Colonic mucosa (tissue), 4 donors: ENCODE results near the gene CADM3. TPM values are rescaled to one million over a fixed set of nuclear protein-coding genes. Genes with fewer than 3 reads are reported as not detected.

Source experiments
- DNase-seq: peaks from one replicate; pipeline ENCODE4 v3.0.0-alpha.2; 2020
- H3K27ac ChIP-seq: fragments of 200-600 bp; one replicate; pipeline ENCODE4 v1.8.0; 2021
- H3K27me3 ChIP-seq: fragments of 200-600 bp; one replicate; pipeline ENCODE4 v1.8.0; 2021
- H3K36me3 ChIP-seq: fragments of 200-600 bp; one replicate; pipeline ENCODE4 v1.8.0; 2021
- H3K4me1 ChIP-seq: fragments of 200-600 bp; one replicate; pipeline ENCODE4 v1.8.0; 2021; ENCODE audit warnings: mild to moderate bottlenecking
- H3K4me3 ChIP-seq: fragments of 200-600 bp; one replicate; pipeline ENCODE4 v1.8.0; 2021
- H3K9ac ChIP-seq, 2 donors: one replicate each; pipeline ENCODE4 v1.7.0; 2013; ENCODE audit warnings: control low read depth in 2 of 2, low read depth in 2 of 2, low read length in 2 of 2
- H3K9me3 ChIP-seq: fragments of 200-600 bp; one replicate; pipeline ENCODE4 v1.8.0; 2021
- intact Hi-C: fragments of 100-400 bp; cut with DNase I; formaldehyde crosslinking; loops from one replicate; pipeline ENCODE4 v1.14.1; 2022
- total RNA-seq, 2 donors: library from RNA; stranded (reverse); fragmentation: NEBNext Ultra II Directional in 1 of 2; extraction: Animal tissue kit (Norgen Biotek cat#: 25700) in 1 of 2; gene quantifications; one replicate each; pipeline ENCODE4 v1.2.1, GENCODE V29; 2021
- TF ChIP-seq, protein P1 (sequence below): fragments of 200-600 bp; IDR thresholded peaks from one replicate; pipeline ENCODE4 v1.8.0; 2022; ENCODE audit warnings: antibody characterized with exemption, mild to moderate bottlenecking
- donor health status: healthy.
- donor health status: DM: no; HTN: no; CAD: no.
- donor health status: DM: no; HTN: no; CAD: no.

Gene CADM3
- total RNA-seq, 2 donors from 2014 or later: 2.7 to 8.7 TPM

DNA sequence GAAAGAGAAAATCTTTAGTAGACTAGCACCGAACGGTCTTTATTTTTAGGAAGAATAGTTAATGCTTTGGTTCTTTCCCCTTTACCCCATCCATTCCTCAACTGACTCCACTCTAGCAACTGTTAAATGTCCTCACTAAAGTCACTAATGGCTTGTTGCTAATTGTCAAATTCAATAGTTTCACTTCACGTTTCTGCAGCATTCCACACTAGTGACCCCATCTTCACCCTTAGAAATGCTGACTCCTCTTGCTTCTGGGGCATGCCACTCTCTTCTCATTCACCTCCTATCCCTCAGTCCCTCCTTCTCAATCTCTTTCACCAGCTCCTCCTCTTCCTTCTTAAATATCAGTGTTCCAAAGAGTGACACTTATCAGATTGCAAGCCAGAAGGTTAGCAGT lies 19.4 kb upstream of the CADM3 start:
- no peak overlapping the region for H3K9ac ChIP-seq
- intact Hi-C loops: no loop called here
- DNase-seq: no peak
- H3K4me3 ChIP-seq: no peak overlapping the region
- no peaks in the 10 kb centered on the region for H3K36me3 ChIP-seq
- no peaks in the 10 kb centered on the region for H3K27me3 ChIP-seq
- H3K9me3 ChIP-seq: no peaks in the 10 kb centered on the region
- H3K27ac ChIP-seq: no peak overlapping the region
- TF ChIP-seq, protein P1, sequence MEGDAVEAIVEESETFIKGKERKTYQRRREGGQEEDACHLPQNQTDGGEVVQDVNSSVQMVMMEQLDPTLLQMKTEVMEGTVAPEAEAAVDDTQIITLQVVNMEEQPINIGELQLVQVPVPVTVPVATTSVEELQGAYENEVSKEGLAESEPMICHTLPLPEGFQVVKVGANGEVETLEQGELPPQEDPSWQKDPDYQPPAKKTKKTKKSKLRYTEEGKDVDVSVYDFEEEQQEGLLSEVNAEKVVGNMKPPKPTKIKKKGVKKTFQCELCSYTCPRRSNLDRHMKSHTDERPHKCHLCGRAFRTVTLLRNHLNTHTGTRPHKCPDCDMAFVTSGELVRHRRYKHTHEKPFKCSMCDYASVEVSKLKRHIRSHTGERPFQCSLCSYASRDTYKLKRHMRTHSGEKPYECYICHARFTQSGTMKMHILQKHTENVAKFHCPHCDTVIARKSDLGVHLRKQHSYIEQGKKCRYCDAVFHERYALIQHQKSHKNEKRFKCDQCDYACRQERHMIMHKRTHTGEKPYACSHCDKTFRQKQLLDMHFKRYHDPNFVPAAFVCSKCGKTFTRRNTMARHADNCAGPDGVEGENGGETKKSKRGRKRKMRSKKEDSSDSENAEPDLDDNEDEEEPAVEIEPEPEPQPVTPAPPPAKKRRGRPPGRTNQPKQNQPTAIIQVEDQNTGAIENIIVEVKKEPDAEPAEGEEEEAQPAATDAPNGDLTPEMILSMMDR: no peak
- H3K4me1 ChIP-seq: no peaks in the 10 kb centered on the region

DNA sequence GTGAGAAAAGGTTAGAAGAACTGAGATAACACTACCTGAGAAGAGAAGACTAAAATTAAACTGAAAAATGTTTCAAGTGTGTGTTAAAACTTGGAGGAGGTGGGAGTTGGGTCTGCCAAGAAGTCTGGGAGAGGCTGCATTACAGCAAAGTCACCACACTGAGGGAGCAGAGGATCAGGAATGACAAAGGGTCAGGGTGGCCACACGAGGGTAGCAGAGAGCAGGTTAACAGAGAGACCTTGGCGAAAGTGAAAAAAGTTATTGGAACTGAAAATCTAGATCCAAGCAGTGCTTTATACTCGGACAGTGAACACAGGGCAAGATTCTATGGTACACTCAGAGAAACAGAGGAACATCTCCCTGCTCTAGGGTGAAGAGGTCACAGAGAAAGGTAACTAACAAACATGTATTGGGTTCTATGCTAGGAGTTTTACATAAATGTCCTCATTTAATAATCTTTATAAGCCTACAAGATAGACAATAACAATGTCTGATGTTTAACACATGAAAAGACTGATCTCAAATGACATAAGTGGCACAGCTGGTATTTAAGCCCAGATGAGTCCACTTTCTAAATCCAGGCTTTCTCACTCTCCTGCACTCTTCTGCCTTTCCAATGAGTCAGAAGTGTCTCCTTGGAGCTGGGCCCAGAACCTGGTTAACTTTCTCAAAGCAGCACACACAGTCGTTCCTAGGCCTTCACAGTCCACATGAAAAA lies 10.3 kb upstream of the CADM3 start:
- Histone ChIP-seq H3K9me3 (no peaks in the 10 kb centered on the region), H3K4me3 (no peak overlapping the region), H3K4me1 (no peaks in the 10 kb centered on the region), H3K27me3 (no peaks in the 10 kb centered on the region), H3K9ac (no peak overlapping the region), H3K36me3 (no peaks in the 10 kb centered on the region), H3K27ac (no peak overlapping the region)
- peak; percentile 60 for DNase-seq
- intact Hi-C loops: loop anchor here (5.0 kb wide), 2 partner anchors 36 to 51 kb away; no protein-coding TSS in a partner anchor
- TF ChIP-seq, protein P1: peak; percentile 87

DNA sequence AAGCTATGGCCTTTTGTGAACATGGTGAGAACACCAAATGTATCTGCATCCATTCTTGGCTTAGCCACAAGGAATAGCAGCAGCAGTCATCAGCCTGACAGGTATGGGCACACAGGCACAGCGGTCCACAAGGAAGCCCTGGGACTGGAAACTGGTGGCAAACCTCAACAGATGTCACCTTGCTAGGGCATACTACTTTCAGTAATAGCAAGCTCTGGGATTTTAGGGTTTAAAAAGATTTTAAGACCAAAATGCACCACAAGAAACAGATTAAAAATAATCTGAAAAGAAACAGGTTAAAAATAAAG lies 9.7 kb upstream of the CADM3 start:
- intact Hi-C loops: loop anchor here (5.0 kb wide), 2 partner anchors 36 to 51 kb away; no protein-coding TSS in a partner anchor
- H3K4me1 ChIP-seq: no peaks in the 10 kb centered on the region
- H3K27ac ChIP-seq: no peak overlapping the region
- no peak overlapping the region for H3K9ac ChIP-seq
- H3K36me3 ChIP-seq: no peaks in the 10 kb centered on the region
- no peak for DNase-seq
- H3K9me3 ChIP-seq: no peaks in the 10 kb centered on the region
- TF ChIP-seq, protein P1: no peak
- H3K27me3 ChIP-seq: no peaks in the 10 kb centered on the region
- H3K4me3 ChIP-seq: no peak overlapping the region

DNA sequence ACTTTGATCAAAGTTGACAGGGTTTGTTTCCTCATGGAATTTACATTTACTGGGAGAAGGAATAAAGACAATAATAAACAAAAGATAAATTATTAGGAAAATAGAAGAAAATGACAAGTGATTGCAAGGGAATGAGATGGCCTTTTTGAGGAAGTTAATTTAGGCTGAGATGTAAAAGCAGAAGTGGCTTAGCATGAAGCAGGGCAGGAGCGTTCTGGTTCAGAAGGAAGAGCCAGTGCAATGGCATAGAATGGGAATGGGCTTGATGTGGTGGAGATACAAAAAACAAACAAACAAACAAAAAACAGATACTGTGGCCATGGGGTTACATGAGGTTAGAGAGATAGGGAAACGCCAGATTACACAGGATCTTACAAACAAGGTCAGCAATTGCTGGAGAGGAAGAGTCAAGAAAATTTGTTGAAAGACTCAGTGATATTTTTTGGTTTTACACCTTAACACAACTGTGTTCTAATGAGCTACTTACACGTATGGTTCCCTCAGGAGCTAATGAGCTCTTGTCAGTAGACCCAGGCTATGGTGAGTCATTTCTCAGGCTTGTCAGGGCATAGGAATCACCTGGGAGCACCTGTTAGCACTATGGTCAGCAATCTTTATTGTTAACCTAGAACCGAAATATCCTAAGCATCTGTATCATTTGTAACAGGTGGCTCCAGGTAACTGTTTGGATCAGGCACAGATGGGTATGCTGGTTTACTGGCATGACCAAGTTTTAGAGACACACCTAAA lies 8.7 kb upstream of the CADM3 start:
- H3K4me1 ChIP-seq: no peaks in the 10 kb centered on the region
- no peaks in the 10 kb centered on the region for H3K27me3 ChIP-seq
- H3K9me3 ChIP-seq: no peaks in the 10 kb centered on the region
- no peaks in the 10 kb centered on the region for H3K36me3 ChIP-seq
- TF ChIP-seq, protein P1: no peak
- H3K9ac ChIP-seq: no peak overlapping the region
- DNase-seq: no peak
- H3K4me3 ChIP-seq: no peak overlapping the region
- no peak overlapping the region for H3K27ac ChIP-seq
- intact Hi-C loops: loop anchor here (5.0 kb wide), 2 partner anchors 35 to 50 kb away; no protein-coding TSS in a partner anchor

DNA sequence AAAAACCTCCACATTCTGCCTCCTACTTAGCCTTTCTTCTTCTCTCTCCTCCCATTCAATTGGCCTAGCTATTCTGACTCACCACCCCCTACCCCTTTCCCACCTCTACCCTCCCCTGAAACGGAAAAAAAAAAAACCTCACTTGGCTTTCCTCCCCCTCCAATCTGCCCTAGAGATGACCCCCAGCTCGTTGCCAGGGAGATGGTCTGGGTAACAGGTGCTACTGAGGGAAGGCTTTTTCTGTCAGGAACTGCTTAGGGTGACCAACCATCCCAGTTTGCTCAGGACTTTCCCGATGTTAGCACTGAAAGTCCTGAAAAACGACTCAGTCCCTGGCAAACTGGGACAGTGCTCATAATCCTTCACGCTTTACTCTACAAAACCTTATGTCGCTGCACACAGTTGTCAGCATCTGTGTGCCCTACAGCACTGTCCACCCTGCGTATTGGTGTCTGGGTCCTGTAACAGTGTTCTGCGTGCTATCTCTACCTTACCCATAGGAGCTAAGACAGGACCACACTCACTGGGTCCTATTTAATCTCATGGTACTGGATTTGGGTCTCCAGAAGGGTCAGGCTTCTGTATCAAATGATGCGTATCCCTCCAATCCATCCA lies 7.7 kb upstream of the CADM3 start:
- no peak overlapping the region for H3K27ac ChIP-seq
- intact Hi-C loops: loop anchor here (5.0 kb wide), 2 partner anchors 34 to 49 kb away; no protein-coding TSS in a partner anchor
- TF ChIP-seq, protein P1: no peak
- no peaks in the 10 kb centered on the region for H3K36me3 ChIP-seq
- DNase-seq: no peak
- no peaks in the 10 kb centered on the region for H3K27me3 ChIP-seq
- H3K4me1 ChIP-seq: no peaks in the 10 kb centered on the region
- no peak overlapping the region for H3K9ac ChIP-seq
- no peak overlapping the region for H3K4me3 ChIP-seq
- H3K9me3 ChIP-seq: no peaks in the 10 kb centered on the region
